HEK293 (cell line): ENCODE measurements around the gene CRMP1.

ENCODE experiments used
- GLI2 ChIP-seq: fragments of 450-650 bp; formaldehyde crosslinking; IDR thresholded peaks from 2 replicates; pipeline ENCODE4; 2017; ENCODE audit warnings: missing biosample characterization, missing genetic modification characterization, low read depth, borderline replicate concordance
- KLF9 ChIP-seq: fragments of 450-650 bp; formaldehyde crosslinking; IDR thresholded peaks from 2 replicates; pipeline ENCODE4 v1.5.1; 2016; ENCODE audit warnings: missing biosample characterization, missing genetic modification characterization, low read depth
- MZF1 ChIP-seq: fragments of 450-650 bp; formaldehyde crosslinking; IDR thresholded peaks from 2 replicates; pipeline ENCODE4 v1.5.1; 2017; ENCODE audit warnings: missing biosample characterization, missing genetic modification characterization, borderline replicate concordance
- RBAK ChIP-seq: fragments of 450-650 bp; formaldehyde crosslinking; IDR thresholded peaks from 2 replicates; pipeline ENCODE4 v1.5.1; 2016; ENCODE audit warnings: missing biosample characterization, missing genetic modification characterization
- SP3 ChIP-seq: fragments of 450-650 bp; formaldehyde crosslinking; IDR thresholded peaks from 2 replicates; pipeline ENCODE4 v1.5.1; 2016; ENCODE audit warnings: missing biosample characterization, missing genetic modification characterization
- WT1 ChIP-seq: fragments of 450-650 bp; formaldehyde crosslinking; IDR thresholded peaks from 2 replicates; pipeline ENCODE4 v1.5.1; 2016; ENCODE audit warnings: missing biosample characterization, missing genetic modification characterization
- ZFHX2 ChIP-seq: fragments of 450-650 bp; formaldehyde crosslinking; conservative IDR thresholded peaks from 2 replicates; pipeline ENCODE4 v1.5.1; 2016; ENCODE audit warnings: missing biosample characterization, missing genetic modification characterization
- ZNF121 ChIP-seq: fragments of 450-650 bp; formaldehyde crosslinking; IDR thresholded peaks from 2 replicates; pipeline ENCODE4 v1.5.1; 2016; ENCODE audit warnings: missing biosample characterization, missing genetic modification characterization
- ZNF169 ChIP-seq: fragments of 450-650 bp; formaldehyde crosslinking; IDR thresholded peaks from 2 replicates; pipeline ENCODE4 v1.5.1; 2016; ENCODE audit warnings: missing biosample characterization, missing genetic modification characterization
- ZNF184 ChIP-seq: fragments of 450-650 bp; IDR thresholded peaks from 2 replicates; pipeline ENCODE4 v1.5.1; 2018; ENCODE audit warnings: missing biosample characterization, mild to moderate bottlenecking, missing genetic modification characterization
- ZNF2 ChIP-seq: fragments of 450-650 bp; formaldehyde crosslinking; IDR thresholded peaks from 2 replicates; pipeline ENCODE4 v1.5.1; 2016; ENCODE audit warnings: missing biosample characterization, missing genetic modification characterization
- ZNF223 ChIP-seq: fragments of 450-650 bp; formaldehyde crosslinking; IDR thresholded peaks from 2 replicates; pipeline ENCODE4 v1.5.1; 2016; ENCODE audit warnings: missing biosample characterization, missing genetic modification characterization
- ZNF23 ChIP-seq: fragments of 450-650 bp; formaldehyde crosslinking; IDR thresholded peaks from 2 replicates; pipeline ENCODE4 v1.5.1; 2016; ENCODE audit warnings: missing biosample characterization, missing genetic modification characterization, borderline replicate concordance
- ZNF324 ChIP-seq: fragments of 450-650 bp; formaldehyde crosslinking; IDR thresholded peaks from 2 replicates; pipeline ENCODE4 v1.5.1; 2016; ENCODE audit warnings: missing biosample characterization, missing genetic modification characterization
- ZNF341 ChIP-seq: fragments of 450-650 bp; formaldehyde crosslinking; IDR thresholded peaks from 2 replicates; pipeline ENCODE4; 2016; ENCODE audit warnings: low read depth, missing biosample characterization, missing genetic modification characterization
- ZNF354C ChIP-seq: fragments of 450-650 bp; formaldehyde crosslinking; IDR thresholded peaks from 2 replicates; pipeline ENCODE4 v1.5.1; 2016; ENCODE audit warnings: missing biosample characterization, missing genetic modification characterization, low read depth, borderline replicate concordance
- ZNF394 ChIP-seq: fragments of 450-650 bp; formaldehyde crosslinking; IDR thresholded peaks from 2 replicates; pipeline ENCODE4 v1.5.1; 2016; ENCODE audit warnings: missing biosample characterization, missing genetic modification characterization, mild to moderate bottlenecking, moderate library complexity, borderline replicate concordance
- ZNF404 ChIP-seq: fragments of 450-650 bp; formaldehyde crosslinking; IDR thresholded peaks from 2 replicates; pipeline ENCODE4 v1.5.1; 2017; ENCODE audit warnings: missing biosample characterization, missing genetic modification characterization
- ZNF423 ChIP-seq: fragments of 450-650 bp; formaldehyde crosslinking; IDR thresholded peaks from 2 replicates; pipeline ENCODE4 v1.5.1; 2016; ENCODE audit warnings: missing biosample characterization, missing genetic modification characterization
- ZNF426 ChIP-seq: fragments of 450-650 bp; formaldehyde crosslinking; IDR thresholded peaks from 2 replicates; pipeline ENCODE4 v1.5.1; 2017; ENCODE audit warnings: missing biosample characterization, missing genetic modification characterization, mild to moderate bottlenecking, inconsistent platforms, moderate library complexity
- ZNF433 ChIP-seq: fragments of 450-650 bp; formaldehyde crosslinking; IDR thresholded peaks from 2 replicates; pipeline ENCODE4 v1.5.1; 2016; ENCODE audit warnings: missing biosample characterization, missing genetic modification characterization, low read depth
- ZNF501 ChIP-seq: fragments of 450-650 bp; formaldehyde crosslinking; IDR thresholded peaks from 2 replicates; pipeline ENCODE4 v1.5.1; 2016; ENCODE audit warnings: missing biosample characterization, missing genetic modification characterization
- ZNF510 ChIP-seq: fragments of 450-650 bp; formaldehyde crosslinking; IDR thresholded peaks from 2 replicates; pipeline ENCODE4 v1.5.1; 2018; ENCODE audit warnings: mild to moderate bottlenecking, missing genetic modification characterization, missing biosample characterization; ENCODE audit not compliant: insufficient replicate concordance
- ZNF521 ChIP-seq: fragments of 450-650 bp; formaldehyde crosslinking; IDR thresholded peaks from 2 replicates; pipeline ENCODE4 v1.5.1; 2017; ENCODE audit warnings: missing biosample characterization, mild to moderate bottlenecking, missing genetic modification characterization
- ZNF549 ChIP-seq: fragments of 450-650 bp; IDR thresholded peaks from 2 replicates; pipeline ENCODE4 v1.5.1; 2018; ENCODE audit warnings: missing biosample characterization, missing genetic modification characterization, mild to moderate bottlenecking, inconsistent platforms, moderate library complexity
- ZNF571 ChIP-seq: fragments of 450-650 bp; formaldehyde crosslinking; IDR thresholded peaks from 2 replicates; pipeline ENCODE4 v1.5.0; 2017; ENCODE audit warnings: missing biosample characterization, missing genetic modification characterization
- ZNF596 ChIP-seq: fragments of 450-650 bp; IDR thresholded peaks from 2 replicates; pipeline ENCODE4 v1.5.0; 2018; ENCODE audit warnings: missing biosample characterization, mild to moderate bottlenecking, missing genetic modification characterization, moderate library complexity
- ZNF654 ChIP-seq: fragments of 450-650 bp; formaldehyde crosslinking; IDR thresholded peaks from 2 replicates; pipeline ENCODE4 v1.5.1; 2016; ENCODE audit warnings: low read depth, missing biosample characterization, missing genetic modification characterization
- ZNF658 ChIP-seq: fragments of 450-650 bp; formaldehyde crosslinking; IDR thresholded peaks from 2 replicates; pipeline ENCODE4; 2016; ENCODE audit warnings: missing biosample characterization, missing genetic modification characterization
- ZNF660 ChIP-seq: fragments of 450-650 bp; IDR thresholded peaks from 2 replicates; pipeline ENCODE4 v1.5.1; 2018; ENCODE audit warnings: missing biosample characterization, mild to moderate bottlenecking, missing genetic modification characterization
- ZNF777 ChIP-seq: fragments of 450-650 bp; formaldehyde crosslinking; IDR thresholded peaks from 2 replicates; pipeline ENCODE4 v1.5.1; 2017; ENCODE audit warnings: missing biosample characterization, missing genetic modification characterization, borderline replicate concordance
- ZNF785 ChIP-seq: fragments of 450-650 bp; formaldehyde crosslinking; IDR thresholded peaks from 2 replicates; pipeline ENCODE4 v1.5.1; 2016; ENCODE audit warnings: missing biosample characterization, missing genetic modification characterization
- ZNF791 ChIP-seq: fragments of 450-650 bp; formaldehyde crosslinking; IDR thresholded peaks from 2 replicates; pipeline ENCODE4 v1.5.1; 2016; ENCODE audit warnings: missing biosample characterization, missing genetic modification characterization
- ZNF792 ChIP-seq: fragments of 450-650 bp; formaldehyde crosslinking; IDR thresholded peaks from 2 replicates; pipeline ENCODE4 v1.5.1; 2016; ENCODE audit warnings: missing biosample characterization, missing genetic modification characterization
- ZXDB ChIP-seq: fragments of 450-650 bp; formaldehyde crosslinking; IDR thresholded peaks from 2 replicates; pipeline ENCODE4 v1.5.1; 2016; ENCODE audit warnings: missing biosample characterization, missing genetic modification characterization
- TF ChIP-seq, protein P1 (sequence below): fragments of 450-650 bp; formaldehyde crosslinking; IDR thresholded peaks from 2 replicates; pipeline ENCODE4 v1.5.1; 2017; ENCODE audit warnings: missing biosample characterization, mild to moderate bottlenecking, missing genetic modification characterization, moderate library complexity
- TF ChIP-seq, protein P2 (sequence below): fragments of 450-650 bp; formaldehyde crosslinking; IDR thresholded peaks from 2 replicates; pipeline ENCODE4 v1.5.1; 2016; ENCODE audit warnings: missing biosample characterization, missing genetic modification characterization
- TF ChIP-seq, protein P3 (sequence below): fragments of 450-650 bp; formaldehyde crosslinking; IDR thresholded peaks from 2 replicates; pipeline ENCODE4 v1.5.1; 2016; ENCODE audit warnings: missing biosample characterization, missing genetic modification characterization

The CRMP1 gene

DNA sequence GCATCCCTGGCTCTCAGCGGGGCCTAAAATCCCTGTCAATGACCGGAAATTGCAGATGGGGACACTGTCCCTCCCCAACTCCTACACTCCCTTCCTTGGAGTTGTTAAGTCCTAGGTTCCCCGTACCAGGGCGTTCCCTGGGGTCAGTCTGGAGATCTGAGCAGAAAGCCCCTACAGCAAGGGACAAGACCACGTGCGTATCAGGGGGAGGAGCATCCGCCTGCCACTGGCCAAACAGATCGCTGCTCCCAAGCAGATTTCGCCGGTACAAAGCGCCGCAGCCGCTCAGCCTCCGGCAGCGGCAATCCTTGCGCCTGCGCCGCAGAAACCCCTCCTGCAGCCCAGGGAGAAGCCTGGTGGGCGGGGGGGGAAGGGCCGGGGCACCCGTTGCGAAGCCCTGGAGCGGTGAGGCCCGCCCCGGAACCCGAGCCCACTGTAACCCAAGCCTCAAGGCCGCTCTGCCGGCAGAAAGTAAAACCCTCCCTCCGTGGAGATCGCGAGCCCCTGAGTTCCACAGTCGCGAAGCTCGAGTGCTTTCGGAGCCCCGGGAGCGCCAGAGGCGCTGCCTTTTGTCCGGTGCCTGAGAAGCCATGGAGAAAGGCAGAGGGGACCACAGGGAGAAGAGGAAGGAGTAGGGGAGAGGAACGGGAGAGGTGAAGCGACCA lies 2.7 kb downstream of the CRMP1 start (continued):
- TF ChIP-seq, protein P1, sequence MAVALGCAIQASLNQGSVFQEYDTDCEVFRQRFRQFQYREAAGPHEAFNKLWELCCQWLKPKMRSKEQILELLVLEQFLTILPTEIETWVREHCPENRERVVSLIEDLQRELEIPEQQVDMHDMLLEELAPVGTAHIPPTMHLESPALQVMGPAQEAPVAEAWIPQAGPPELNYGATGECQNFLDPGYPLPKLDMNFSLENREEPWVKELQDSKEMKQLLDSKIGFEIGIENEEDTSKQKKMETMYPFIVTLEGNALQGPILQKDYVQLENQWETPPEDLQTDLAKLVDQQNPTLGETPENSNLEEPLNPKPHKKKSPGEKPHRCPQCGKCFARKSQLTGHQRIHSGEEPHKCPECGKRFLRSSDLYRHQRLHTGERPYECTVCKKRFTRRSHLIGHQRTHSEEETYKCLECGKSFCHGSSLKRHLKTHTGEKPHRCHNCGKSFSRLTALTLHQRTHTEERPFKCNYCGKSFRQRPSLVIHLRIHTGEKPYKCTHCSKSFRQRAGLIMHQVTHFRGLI (tag by site-specific recombination), result no peak
- TF ChIP-seq SP3 (peak; percentile 43; the same call in 1 of the 2 replicates), ZNF654 (tag by site-specific recombination) (no peak), ZNF785 (no peak), ZNF658 (tag by site-specific recombination) (no peak), ZNF521 (tag by site-specific recombination) (no peak), ZNF792 (tag by site-specific recombination) (no peak), ZNF184 (tag by site-specific recombination) (no peak), ZNF2 (no peak), ZNF596 (no peak), ZNF404 (tag by site-specific recombination) (no peak), ZNF223 (tag by site-specific recombination) (no peak), ZNF121 (no peak), ZNF341 (peak; percentile 64), ZNF324 (no peak), ZXDB (tag by site-specific recombination) (no peak), GLI2 (tag by site-specific recombination) (no peak), ZFHX2 (tag by site-specific recombination) (peak; percentile 19; the same call in 1 of the 2 replicates), MZF1 (tag by site-specific recombination) (no peak), ZNF23 (tag by site-specific recombination) (no peak), ZNF791 (tag by site-specific recombination) (no peak), ZNF354C (tag by site-specific recombination) (no peak), ZNF660 (no peak), ZNF423 (tag by site-specific recombination) (no peak), ZNF549 (tag by site-specific recombination) (no peak), KLF9 (no peak), ZNF501 (tag by site-specific recombination) (no peak), RBAK (no peak), ZNF394 (tag by site-specific recombination) (no peak), ZNF426 (no peak), ZNF433 (tag by site-specific recombination) (no peak), ZNF510 (tag by site-specific recombination) (no peak), ZNF777 (no peak), ZNF169 (tag by site-specific recombination) (no peak), WT1 (tag by site-specific recombination) (no peak), ZNF571 (tag by site-specific recombination) (no peak)
- TF ChIP-seq, protein P2, sequence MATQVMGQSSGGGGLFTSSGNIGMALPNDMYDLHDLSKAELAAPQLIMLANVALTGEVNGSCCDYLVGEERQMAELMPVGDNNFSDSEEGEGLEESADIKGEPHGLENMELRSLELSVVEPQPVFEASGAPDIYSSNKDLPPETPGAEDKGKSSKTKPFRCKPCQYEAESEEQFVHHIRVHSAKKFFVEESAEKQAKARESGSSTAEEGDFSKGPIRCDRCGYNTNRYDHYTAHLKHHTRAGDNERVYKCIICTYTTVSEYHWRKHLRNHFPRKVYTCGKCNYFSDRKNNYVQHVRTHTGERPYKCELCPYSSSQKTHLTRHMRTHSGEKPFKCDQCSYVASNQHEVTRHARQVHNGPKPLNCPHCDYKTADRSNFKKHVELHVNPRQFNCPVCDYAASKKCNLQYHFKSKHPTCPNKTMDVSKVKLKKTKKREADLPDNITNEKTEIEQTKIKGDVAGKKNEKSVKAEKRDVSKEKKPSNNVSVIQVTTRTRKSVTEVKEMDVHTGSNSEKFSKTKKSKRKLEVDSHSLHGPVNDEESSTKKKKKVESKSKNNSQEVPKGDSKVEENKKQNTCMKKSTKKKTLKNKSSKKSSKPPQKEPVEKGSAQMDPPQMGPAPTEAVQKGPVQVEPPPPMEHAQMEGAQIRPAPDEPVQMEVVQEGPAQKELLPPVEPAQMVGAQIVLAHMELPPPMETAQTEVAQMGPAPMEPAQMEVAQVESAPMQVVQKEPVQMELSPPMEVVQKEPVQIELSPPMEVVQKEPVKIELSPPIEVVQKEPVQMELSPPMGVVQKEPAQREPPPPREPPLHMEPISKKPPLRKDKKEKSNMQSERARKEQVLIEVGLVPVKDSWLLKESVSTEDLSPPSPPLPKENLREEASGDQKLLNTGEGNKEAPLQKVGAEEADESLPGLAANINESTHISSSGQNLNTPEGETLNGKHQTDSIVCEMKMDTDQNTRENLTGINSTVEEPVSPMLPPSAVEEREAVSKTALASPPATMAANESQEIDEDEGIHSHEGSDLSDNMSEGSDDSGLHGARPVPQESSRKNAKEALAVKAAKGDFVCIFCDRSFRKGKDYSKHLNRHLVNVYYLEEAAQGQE, result no peak
- TF ChIP-seq, protein P3, sequence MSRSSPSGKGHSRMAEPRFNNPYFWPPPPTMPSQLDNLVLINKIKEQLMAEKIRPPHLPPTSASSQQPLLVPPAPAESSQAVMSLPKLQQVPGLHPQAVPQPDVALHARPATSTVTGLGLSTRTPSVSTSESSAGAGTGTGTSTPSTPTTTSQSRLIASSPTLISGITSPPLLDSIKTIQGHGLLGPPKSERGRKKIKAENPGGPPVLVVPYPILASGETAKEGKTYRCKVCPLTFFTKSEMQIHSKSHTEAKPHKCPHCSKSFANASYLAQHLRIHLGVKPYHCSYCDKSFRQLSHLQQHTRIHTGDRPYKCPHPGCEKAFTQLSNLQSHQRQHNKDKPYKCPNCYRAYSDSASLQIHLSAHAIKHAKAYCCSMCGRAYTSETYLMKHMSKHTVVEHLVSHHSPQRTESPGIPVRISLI (tag by site-specific recombination), result no peak
